Common myeloid progenitor, CD34-positive (primary cell): Measurements from ENCODE around the gene NFIA.

Experiments used
- CTCF ChIA-PET: fragments of 350-600 bp; sonication (Branson Sonifier 250); formaldehyde crosslinking; loops from one replicate; lab custom pipeline; 2021; ENCODE audit warnings: antibody characterized with exemption; lab: Charles Lee
- POLR2A ChIA-PET: fragments of 350-600 bp; sonication (Branson Sonifier 250); formaldehyde crosslinking; loops from one replicate; lab custom pipeline; 2021; ENCODE audit warnings: antibody characterized with exemption; lab: Charles Lee
- DNase-seq, 3 donors: peaks; one replicate each; pipeline versions ENCODE4 v3.0.0 to v3.0.0-alpha.2; 2013
- H3K27ac ChIP-seq, 2 experiments: 1 replicate in 1 of 2; 2 replicates in 1 of 2; pipeline ENCODE4 v1.7.0; 2013; ENCODE audit warnings: inconsistent platforms in 2 of 2, low read length in 2 of 2, mild to moderate bottlenecking in 2 of 2, low read depth in 1 of 2, moderate library complexity in 1 of 2; ENCODE audit not compliant: severe bottlenecking in 2 of 2, insufficient read depth in 1 of 2, poor library complexity in 1 of 2
- H3K27me3 ChIP-seq, 5 experiments: replicated peaks in 2 of 5; 1 replicate in 3 of 5; 2 replicates in 2 of 5; pipeline versions ENCODE4 v1.6.1 to v1.7.0; 2013; ENCODE audit warnings: low read length in 4 of 5, mild to moderate bottlenecking in 2 of 5, moderate library complexity in 2 of 5, inconsistent platforms in 1 of 5; ENCODE audit not compliant: insufficient read depth in 5 of 5, control insufficient read depth in 4 of 5
- H3K36me3 ChIP-seq, 4 experiments: 1 replicate in 2 of 4; 2 replicates in 2 of 4; pipeline versions ENCODE4 v1.6.1 to v1.7.0; 2013; ENCODE audit warnings: low read length in 3 of 4, control low read depth in 1 of 4, mild to moderate bottlenecking in 1 of 4; ENCODE audit not compliant: control insufficient read depth in 4 of 4, insufficient read depth in 4 of 4
- H3K4me1 ChIP-seq, 4 experiments: 1 replicate in 3 of 4; 2 replicates in 1 of 4; pipeline versions ENCODE4 v1.6.1 to v1.7.1; 2013; ENCODE audit warnings: low read length in 3 of 4, mild to moderate bottlenecking in 3 of 4, control low read depth in 1 of 4, inconsistent platforms in 1 of 4, moderate library complexity in 1 of 4; ENCODE audit not compliant: control insufficient read depth in 4 of 4, insufficient read depth in 4 of 4; ENCODE audit errors: control extremely low read depth in 1 of 4
- H3K4me3 ChIP-seq, 7 experiments: 1 replicate in 4 of 7; 2 replicates in 3 of 7; pipeline versions ENCODE4 v1.5.1 to v1.7.0; 2013; ENCODE audit warnings: mild to moderate bottlenecking in 7 of 7, low read length in 6 of 7, moderate library complexity in 6 of 7, inconsistent platforms in 2 of 7, low read depth in 2 of 7, control low read depth in 1 of 7; ENCODE audit not compliant: insufficient read depth in 4 of 7, control insufficient read depth in 1 of 7; ENCODE audit errors: extremely low read depth in 1 of 7
- H3K9me3 ChIP-seq, 5 experiments: 1 replicate in 4 of 5; 2 replicates in 1 of 5; pipeline versions ENCODE4 v1.6.1 to v1.7.1; 2013; ENCODE audit warnings: low read length in 4 of 5, mild to moderate bottlenecking in 2 of 5, inconsistent platforms in 1 of 5, low read depth in 1 of 5, moderate library complexity in 1 of 5; ENCODE audit not compliant: control insufficient read depth in 4 of 5, insufficient read depth in 2 of 5; ENCODE audit errors: control extremely low read depth in 1 of 5
- WGBS: methylation state at CpG from one replicate; pipeline ENCODE4 v1.1.5; 2013; ENCODE audit not compliant: insufficient coverage; 5-methylcytosine and 5-hydroxymethylcytosine counted together

NFIA gene

GRCh38 chr1:61138305-61138704 lies 55.9 kb downstream of the NFIA start:
- POLR2A ChIA-PET, result no interaction called here
- H3K36me3 ChIP-seq, result peaks cover 0 to 2% (median 0%) of the 10 kb centered on the region in 4 experiments
- WGBS, result 94% methylated on average over 2 of the region's 3 CpGs
- H3K27me3 ChIP-seq, result peaks cover 0 to 2% (median 0%) of the 10 kb centered on the region in 5 experiments
- H3K4me3 ChIP-seq, result no peak overlapping the region
- H3K27ac ChIP-seq, result no peak overlapping the region
- H3K4me1 ChIP-seq, result peaks cover 2 to 24% (median 7%) of the 10 kb centered on the region in 4 experiments
- CTCF ChIA-PET, result no interaction called here
- no peak for DNase-seq
- H3K9me3 ChIP-seq, result no peaks in the 10 kb centered on the region

DNA sequence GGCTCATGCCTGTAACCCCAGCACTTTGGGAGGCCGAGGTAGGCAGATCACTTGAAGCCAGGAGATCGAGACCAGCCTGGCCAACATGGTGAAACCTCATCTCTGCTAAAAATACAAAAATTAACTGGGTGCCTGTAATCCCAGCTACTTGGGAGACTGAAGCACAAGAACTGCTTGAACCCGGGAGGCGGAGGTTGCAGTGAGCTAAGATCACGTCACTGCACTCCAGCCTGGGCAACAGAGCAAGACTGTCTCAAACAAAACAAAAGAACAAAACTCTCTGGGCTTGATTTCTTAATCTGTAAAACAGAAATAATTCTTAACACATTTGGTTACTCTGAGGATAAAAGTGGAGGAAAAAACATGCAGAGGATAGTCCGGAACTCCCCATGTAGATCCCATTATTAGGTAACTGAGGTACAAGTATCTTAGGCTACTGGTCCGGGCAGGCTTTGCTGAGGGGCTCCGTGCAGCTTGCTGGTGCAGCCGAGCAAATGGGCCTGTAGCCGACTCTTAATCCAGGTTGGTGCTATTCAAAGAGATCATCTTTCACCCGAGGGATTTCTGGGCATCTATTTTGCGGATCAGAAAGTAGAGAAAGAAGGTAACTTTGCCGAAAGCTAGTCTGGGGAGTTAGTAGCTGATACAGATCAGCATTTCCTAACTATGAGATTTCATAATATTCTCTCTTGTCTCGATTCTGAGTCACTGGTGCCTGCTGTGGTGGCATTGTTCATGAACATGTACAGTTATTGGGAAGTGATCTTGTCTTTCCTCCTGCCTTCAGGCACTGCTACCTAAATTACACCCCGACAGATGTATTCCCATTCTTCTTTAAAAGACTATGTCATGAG lies 56.8 kb downstream of the NFIA start:
- WGBS, result 98% methylated on average over 10 of the region's 15 CpGs
- peak; percentile 25 to 68 (median 60) for DNase-seq
- H3K27ac ChIP-seq, result no peak overlapping the region
- no peaks in the 10 kb centered on the region for H3K9me3 ChIP-seq
- H3K4me3 ChIP-seq, result no peak overlapping the region
- POLR2A ChIA-PET, result no interaction called here
- peaks cover 2 to 24% (median 7%) of the 10 kb centered on the region in 4 experiments for H3K4me1 ChIP-seq
- CTCF ChIA-PET, result interaction anchor here (1.4 to 1.5 kb wide), 2 partner anchors 18 to 96 kb away, joined by 3 to 5 read pairs; no protein-coding TSS in a partner anchor
- H3K36me3 ChIP-seq, result peaks cover 0 to 2% (median 0%) of the 10 kb centered on the region in 4 experiments
- H3K27me3 ChIP-seq, result peaks cover 0 to 2% (median 0%) of the 10 kb centered on the region in 5 experiments

GRCh38 chr1:61139775-61140549 lies 57.6 kb downstream of the NFIA start:
- peaks cover 0 to 2% (median 0%) of the 10 kb centered on the region in 5 experiments for H3K27me3 ChIP-seq
- DNase-seq, result peak in 1 of 3 donors; percentile 45
- H3K9me3 ChIP-seq, result no peaks in the 10 kb centered on the region
- ChIA-PET POLR2A (interaction anchor here (0.6 to 0.9 kb wide), 2 partner anchors 38 to 63 kb away, joined by 4 to 6 read pairs; no protein-coding TSS in a partner anchor), CTCF (interaction anchor here (1.1 to 1.6 kb wide), 5 partner anchors 17 to 96 kb away, joined by 3 to 8 read pairs (median 4); no protein-coding TSS in a partner anchor)
- no CpG with 5 or more reads among the region's 7 CpGs for WGBS
- no peak overlapping the region for H3K27ac ChIP-seq
- peaks cover 0 to 2% (median 0%) of the 10 kb centered on the region in 4 experiments for H3K36me3 ChIP-seq
- no peak overlapping the region for H3K4me3 ChIP-seq
- peaks cover 2 to 24% (median 7%) of the 10 kb centered on the region in 4 experiments for H3K4me1 ChIP-seq

DNA sequence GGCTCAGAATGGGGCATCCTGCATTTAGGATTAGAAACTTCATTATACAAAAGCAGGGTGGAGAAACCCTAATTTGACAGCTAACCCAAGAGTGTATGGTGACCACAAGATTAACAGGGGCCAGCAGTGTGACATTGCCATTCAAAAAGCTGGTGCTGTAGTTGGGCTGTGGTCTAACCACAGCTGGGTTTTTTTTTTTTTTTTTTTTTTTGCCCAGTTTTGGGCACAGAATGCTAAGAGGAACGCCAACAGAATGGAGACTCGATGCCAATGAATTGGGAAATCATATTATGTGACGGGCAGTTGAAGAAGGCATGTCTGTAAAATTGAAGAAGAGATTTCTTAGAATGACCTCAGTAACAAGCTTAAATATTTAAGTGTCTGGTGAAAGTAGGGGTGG lies 58.4 kb downstream of the NFIA start:
- peak overlapping the region in 1 of 2 experiments; percentile 19 for H3K27ac ChIP-seq
- CTCF ChIA-PET, result interaction anchor here (0.6 to 1.6 kb wide), 7 partner anchors 16 to 286 kb away, joined by 3 to 8 read pairs (median 3); no protein-coding TSS in a partner anchor
- H3K4me1 ChIP-seq, result peaks cover 2 to 24% (median 7%) of the 10 kb centered on the region in 4 experiments
- no peaks in the 10 kb centered on the region for H3K9me3 ChIP-seq
- H3K27me3 ChIP-seq, result peaks cover 0 to 2% (median 0%) of the 10 kb centered on the region in 5 experiments
- H3K36me3 ChIP-seq, result peaks cover 0 to 2% (median 0%) of the 10 kb centered on the region in 4 experiments
- WGBS, result 25% methylated on average over 3 of the region's 3 CpGs
- peak; percentile 42 to 87 (median 87) for DNase-seq
- POLR2A ChIA-PET, result no interaction called here
- H3K4me3 ChIP-seq, result no peak overlapping the region

GRCh38 chr1:61141288-61142042 lies 59.1 kb downstream of the NFIA start:
- ChIA-PET CTCF (interaction anchor here (0.6 to 1.6 kb wide), 7 partner anchors 16 to 285 kb away, joined by 3 to 8 read pairs (median 3); no protein-coding TSS in a partner anchor), POLR2A (no interaction called here)
- Histone ChIP-seq H3K27ac (peak overlapping the region in 1 of 2 experiments; percentile 19), H3K4me1 (peaks cover 2 to 24% (median 7%) of the 10 kb centered on the region in 4 experiments), H3K4me3 (no peak overlapping the region), H3K9me3 (no peaks in the 10 kb centered on the region), H3K27me3 (peaks cover 0 to 2% (median 0%) of the 10 kb centered on the region in 5 experiments), H3K36me3 (peaks cover 0 to 2% (median 0%) of the 10 kb centered on the region in 4 experiments)
- 95% methylated on average over 6 of the region's 9 CpGs for WGBS
- DNase-seq, result no peak

DNA sequence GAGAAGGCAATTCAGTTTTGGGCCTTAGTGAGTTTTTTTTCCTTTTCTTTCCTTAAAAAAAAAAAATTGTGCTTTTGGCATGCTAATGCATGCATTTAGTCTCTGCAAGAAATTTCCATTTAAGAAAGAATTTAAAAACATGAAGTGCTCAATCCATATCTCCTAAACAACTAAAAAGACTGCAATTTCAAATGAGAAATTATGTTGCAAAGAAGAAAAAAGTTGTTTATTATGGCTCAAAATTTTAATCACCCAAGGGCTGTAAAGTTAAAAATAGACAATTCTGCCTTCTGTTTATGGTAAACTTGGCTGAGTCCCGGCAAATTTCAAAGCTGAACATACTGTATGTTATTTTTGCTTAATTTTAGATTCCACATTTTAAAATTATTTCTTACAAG lies 59.7 kb downstream of the NFIA start:
- ChIA-PET CTCF (interaction anchor here (1.0 to 1.6 kb wide), 2 partner anchors 18 to 31 kb away, joined by 3 read pairs; no protein-coding TSS in a partner anchor), POLR2A (no interaction called here)
- WGBS, result no CpG with 5 or more reads among the region's 1 CpG

More for the DNA sequence above, 59.7 kb downstream of the NFIA start:
- no peaks in the 10 kb centered on the region for H3K9me3 ChIP-seq
- H3K36me3 ChIP-seq, result peaks cover 0 to 2% (median 0%) of the 10 kb centered on the region in 4 experiments
- peak overlapping the region in 1 of 2 experiments; percentile 19 for H3K27ac ChIP-seq
- no peak for DNase-seq
- H3K4me1 ChIP-seq, result peaks cover 2 to 24% (median 7%) of the 10 kb centered on the region in 4 experiments
- H3K4me3 ChIP-seq, result no peak overlapping the region
- peaks cover 0 to 2% (median 0%) of the 10 kb centered on the region in 5 experiments for H3K27me3 ChIP-seq
